ENCODE measurements around the gene SORD. TPM values are rescaled to one million over a fixed set of nuclear protein-coding genes. Genes with fewer than 3 reads are reported as not detected.

SORD gene
- total RNA-seq, 4 donors from 2014 or later, result 9.6 to 15.0 (median 13.1) TPM

DNA sequence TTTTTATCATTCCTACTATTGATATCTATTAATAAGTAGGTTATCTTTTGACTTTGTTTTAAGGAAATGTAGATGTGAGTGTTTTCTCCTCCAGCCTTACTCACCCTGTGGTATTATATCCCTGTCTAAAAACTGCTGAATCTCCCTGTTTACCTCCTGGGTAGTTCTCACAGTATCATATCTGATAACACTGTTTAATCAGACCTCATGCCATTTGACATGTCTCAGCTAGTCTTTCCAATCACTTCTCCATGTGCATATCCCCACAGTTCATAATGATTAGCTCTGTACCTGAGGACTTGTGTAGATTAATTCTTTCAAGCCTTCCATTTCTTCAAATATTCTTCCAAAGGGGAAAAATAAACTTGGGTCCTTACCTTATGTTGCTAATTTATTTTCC lies 60.2 kb downstream of the SORD start:
- Histone ChIP-seq H3K27me3 (peaks cover 0 to 7% of the 10 kb centered on the region in 2 donors), H3K4me1 (no peaks in the 10 kb centered on the region), H3K4me3 (no peak overlapping the region), H3K9me3 (no peaks in the 10 kb centered on the region), H3K27ac (no peak overlapping the region), H3K36me3 (no peaks in the 10 kb centered on the region)
- TF ChIP-seq, protein P1, sequence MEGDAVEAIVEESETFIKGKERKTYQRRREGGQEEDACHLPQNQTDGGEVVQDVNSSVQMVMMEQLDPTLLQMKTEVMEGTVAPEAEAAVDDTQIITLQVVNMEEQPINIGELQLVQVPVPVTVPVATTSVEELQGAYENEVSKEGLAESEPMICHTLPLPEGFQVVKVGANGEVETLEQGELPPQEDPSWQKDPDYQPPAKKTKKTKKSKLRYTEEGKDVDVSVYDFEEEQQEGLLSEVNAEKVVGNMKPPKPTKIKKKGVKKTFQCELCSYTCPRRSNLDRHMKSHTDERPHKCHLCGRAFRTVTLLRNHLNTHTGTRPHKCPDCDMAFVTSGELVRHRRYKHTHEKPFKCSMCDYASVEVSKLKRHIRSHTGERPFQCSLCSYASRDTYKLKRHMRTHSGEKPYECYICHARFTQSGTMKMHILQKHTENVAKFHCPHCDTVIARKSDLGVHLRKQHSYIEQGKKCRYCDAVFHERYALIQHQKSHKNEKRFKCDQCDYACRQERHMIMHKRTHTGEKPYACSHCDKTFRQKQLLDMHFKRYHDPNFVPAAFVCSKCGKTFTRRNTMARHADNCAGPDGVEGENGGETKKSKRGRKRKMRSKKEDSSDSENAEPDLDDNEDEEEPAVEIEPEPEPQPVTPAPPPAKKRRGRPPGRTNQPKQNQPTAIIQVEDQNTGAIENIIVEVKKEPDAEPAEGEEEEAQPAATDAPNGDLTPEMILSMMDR (IDR thresholded peaks at IDR 0.05), result no peak
- TF ChIP-seq POLR2A (IDR thresholded peaks at IDR 0.05) (no peak), EP300 (IDR thresholded peaks at IDR 0.05) (no peak)
- no peak for DNase-seq (ENCODE audit: low spot score in 2 of 2)

DNA sequence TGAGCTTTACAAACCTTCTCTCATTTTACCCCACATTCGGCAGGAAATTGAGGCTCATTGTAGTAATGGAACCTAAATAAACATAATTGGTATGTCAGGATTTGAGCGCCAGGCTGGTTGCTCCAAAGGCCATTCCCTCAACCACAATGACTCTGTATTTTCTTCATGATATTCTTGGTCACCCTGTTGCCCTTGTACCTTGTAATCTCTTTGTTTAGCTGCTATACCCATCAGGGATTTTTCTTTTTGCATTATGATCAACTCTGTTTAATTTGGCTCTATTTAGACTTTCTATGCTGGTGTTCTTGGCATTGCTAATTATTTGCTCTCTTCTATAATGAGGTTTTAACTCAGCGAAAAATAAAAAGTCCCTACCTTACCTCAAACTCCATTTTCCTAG lies 61.2 kb downstream of the SORD start:
- no peak for DNase-seq (ENCODE audit: low spot score in 2 of 2)
- Histone ChIP-seq H3K27me3 (peaks cover 0 to 7% of the 10 kb centered on the region in 2 donors), H3K4me3 (no peak overlapping the region), H3K4me1 (no peaks in the 10 kb centered on the region), H3K9me3 (no peaks in the 10 kb centered on the region), H3K36me3 (no peaks in the 10 kb centered on the region), H3K27ac (no peak overlapping the region)
- WGBS, 2 donors, result 76 to 84% methylated on average over 3 of the region's 3 CpGs
- no peak for TF ChIP-seq POLR2A (IDR thresholded peaks at IDR 0.05)
- TF ChIP-seq, protein P1 (IDR thresholded peaks at IDR 0.05), result no peak
- TF ChIP-seq EP300 (IDR thresholded peaks at IDR 0.05), result no peak

DNA sequence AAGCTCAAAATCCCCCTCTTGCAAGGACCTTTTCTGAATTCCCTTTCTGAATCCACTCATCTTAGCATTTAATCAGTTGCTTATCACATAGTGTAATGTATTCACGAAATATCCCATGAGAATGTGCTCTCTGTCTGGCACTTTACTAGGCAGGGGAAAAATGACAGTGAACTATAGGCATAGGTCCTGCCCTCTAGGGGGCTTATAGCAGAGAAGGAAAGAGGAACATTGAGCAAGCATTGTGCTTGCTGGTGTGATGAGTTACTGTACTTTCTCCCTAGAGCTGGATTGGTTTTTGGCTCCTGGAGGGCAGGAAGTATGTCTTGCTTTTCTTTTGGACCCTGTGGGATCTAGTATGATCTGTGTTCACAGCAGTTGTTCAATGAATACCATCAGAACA lies 64.5 kb downstream of the SORD start:
- Histone ChIP-seq H3K4me1 (no peaks in the 10 kb centered on the region), H3K36me3 (no peaks in the 10 kb centered on the region), H3K9me3 (no peaks in the 10 kb centered on the region), H3K4me3 (no peak overlapping the region), H3K27me3 (peaks cover 0 to 10% of the 10 kb centered on the region in 2 donors), H3K27ac (no peak overlapping the region)
- TF ChIP-seq, protein P1 (IDR thresholded peaks at IDR 0.05), result no peak
- TF ChIP-seq EP300 (IDR thresholded peaks at IDR 0.05) (no peak), POLR2A (IDR thresholded peaks at IDR 0.05) (no peak)
- WGBS, 2 donors, result 58 to 62% methylated on average over 1 of the region's 1 CpG
- no peak for DNase-seq (ENCODE audit: low spot score in 2 of 2)

DNA sequence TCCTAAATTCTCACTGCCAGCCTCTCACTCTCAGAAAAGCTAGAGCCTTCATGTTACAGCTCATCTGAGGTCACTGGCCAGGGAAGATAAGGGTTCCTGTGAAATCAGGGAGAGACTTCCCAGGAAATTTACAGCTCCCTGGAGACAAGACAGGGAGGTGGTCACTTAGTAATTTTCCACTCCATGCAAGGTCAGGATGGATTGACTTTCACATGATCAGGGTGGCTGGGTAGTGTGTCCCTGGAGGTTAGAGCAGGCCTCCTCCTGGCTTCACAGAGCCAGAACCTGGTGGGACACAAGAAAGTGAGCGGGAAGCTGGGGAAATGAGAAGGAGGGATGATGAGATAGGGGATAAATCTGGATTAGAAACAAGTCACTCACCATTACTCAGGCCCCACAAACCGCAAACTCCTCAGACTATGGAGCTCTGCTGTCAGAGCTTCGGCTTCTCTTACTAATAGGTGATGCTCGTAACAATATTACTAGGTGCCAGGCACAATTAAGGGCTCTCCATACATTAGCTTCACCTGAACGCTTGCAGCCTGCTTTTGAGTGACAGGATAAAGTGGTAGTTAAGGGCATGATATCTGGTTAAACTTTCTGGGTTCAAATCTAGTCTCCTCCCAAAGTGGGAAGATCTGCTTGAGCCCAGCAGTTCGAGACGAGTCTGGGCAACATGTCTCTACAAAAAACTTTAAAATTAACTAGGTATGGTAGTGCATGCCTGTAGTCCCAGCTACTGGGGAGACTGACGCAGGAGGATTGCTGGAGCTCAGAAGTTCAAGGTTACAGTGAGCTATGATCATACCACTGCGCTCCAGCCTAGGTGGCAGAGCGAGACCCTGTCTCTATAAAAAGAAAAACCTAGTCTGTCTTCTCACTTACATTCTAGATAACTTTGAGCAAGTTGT lies 66.1 kb downstream of the SORD start:
- no peaks in the 10 kb centered on the region for H3K4me1 ChIP-seq
- no peak overlapping the region for H3K4me3 ChIP-seq
- no peak for DNase-seq (ENCODE audit: low spot score in 2 of 2)
- H3K9me3 ChIP-seq, result no peaks in the 10 kb centered on the region
- no peaks in the 10 kb centered on the region for H3K36me3 ChIP-seq
- WGBS, 2 donors, result 80 to 86% methylated on average over 10 of the region's 10 CpGs
- no peak overlapping the region for H3K27ac ChIP-seq
- no peak for TF ChIP-seq POLR2A (IDR thresholded peaks at IDR 0.05)
- TF ChIP-seq, protein P1 (IDR thresholded peaks at IDR 0.05), result no peak
- TF ChIP-seq EP300 (IDR thresholded peaks at IDR 0.05), result no peak
- H3K27me3 ChIP-seq, result peaks cover 0 to 10% of the 10 kb centered on the region in 2 donors

DNA sequence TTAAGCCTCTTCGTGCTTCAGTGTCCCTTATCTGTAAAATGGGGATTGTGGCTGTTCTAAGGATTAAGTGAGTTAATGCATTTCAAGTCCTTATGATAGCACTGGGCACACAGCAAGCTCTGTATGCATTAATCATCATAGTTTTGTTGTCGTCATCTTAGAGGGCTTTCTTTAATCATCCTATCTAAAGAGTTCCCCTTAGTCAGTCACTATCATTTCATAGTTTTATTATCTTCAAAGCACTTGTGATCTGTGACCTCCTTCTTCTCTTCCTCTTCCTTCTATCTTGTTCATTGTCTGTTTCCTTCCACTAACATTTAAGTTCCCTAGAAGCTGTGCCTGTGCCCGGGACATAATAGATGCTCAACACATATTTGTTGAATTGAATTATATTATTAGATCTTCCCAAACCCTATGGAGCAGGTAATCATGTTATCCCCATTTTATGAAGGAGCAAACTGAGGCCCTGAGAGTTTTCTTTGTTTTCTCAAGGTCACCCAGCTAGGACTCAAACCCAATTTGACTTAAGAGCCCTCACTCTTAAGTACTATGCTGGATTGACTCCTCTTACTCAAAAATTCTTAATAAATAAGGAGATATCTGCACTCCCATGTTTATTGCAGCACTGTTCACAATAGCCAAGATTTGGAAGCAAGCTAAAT lies 66.8 kb downstream of the SORD start:
- Histone ChIP-seq H3K27ac (no peak overlapping the region), H3K36me3 (no peaks in the 10 kb centered on the region), H3K9me3 (no peaks in the 10 kb centered on the region), H3K4me3 (no peak overlapping the region), H3K27me3 (peaks cover 0 to 7% of the 10 kb centered on the region in 2 donors), H3K4me1 (no peaks in the 10 kb centered on the region)
- WGBS, 2 donors, result 65 to 76% methylated on average over 3 of the region's 3 CpGs
- TF ChIP-seq POLR2A (IDR thresholded peaks at IDR 0.05) (no peak), EP300 (IDR thresholded peaks at IDR 0.05) (no peak)
- TF ChIP-seq, protein P1 (IDR thresholded peaks at IDR 0.05), result no peak
- DNase-seq (ENCODE audit: low spot score in 2 of 2), result no peak
